Smooth muscle cell (in vitro differentiated cells): Measurements from ENCODE around the gene LRRC1. TPM values are rescaled to one million over a fixed set of nuclear protein-coding genes. Genes with fewer than 3 reads are reported as not detected.
"Not testable (repeated sequence)": the region's sequence is repeated elsewhere in the genome, so short reads cannot be mapped to it uniquely, and the experiment has no call there.

ENCODE experiments used
- DNase-seq: peaks from one replicate; lab custom pipeline; 2025; ENCODE audit not compliant: unreplicated experiment; lab: John Stamatoyannopoulos, UW
- H2AFZ ChIP-seq: fragments of 200-600 bp; sonication (generic); 2 replicates; pipeline ENCODE4 v1.6.0; 2016; ENCODE audit warnings: antibody characterized with exemption, low read depth, mild to moderate bottlenecking
- H3F3A ChIP-seq: fragments of 200-600 bp; sonication (generic); 2 replicates; pipeline ENCODE4 v1.6.0; 2017; ENCODE audit warnings: antibody characterized with exemption, low read depth
- H3K27ac ChIP-seq: fragments of 200-600 bp; sonication (generic); 2 replicates; pipeline ENCODE4 v1.5.1; 2016; ENCODE audit warnings: low read depth, mild to moderate bottlenecking
- H3K27me3 ChIP-seq: fragments of 200-600 bp; sonication (generic); 2 replicates; pipeline ENCODE4 v1.6.1; 2016; ENCODE audit warnings: low read depth, mild to moderate bottlenecking
- H3K36me3 ChIP-seq: fragments of 200-600 bp; sonication (generic); 2 replicates; pipeline ENCODE4 v1.5.1; 2016; ENCODE audit warnings: low read depth
- H3K4me1 ChIP-seq: fragments of 200-600 bp; sonication (generic); 2 replicates; pipeline ENCODE4 v1.5.1; 2016; ENCODE audit warnings: low read depth
- H3K4me2 ChIP-seq: fragments of 200-600 bp; sonication (generic); 2 replicates; pipeline ENCODE4 v1.6.0; 2016; ENCODE audit warnings: mild to moderate bottlenecking
- H3K4me3 ChIP-seq: fragments of 200-600 bp; sonication (generic); 2 replicates; pipeline ENCODE4 v1.5.1; 2016; ENCODE audit warnings: mild to moderate bottlenecking
- H3K79me2 ChIP-seq: fragments of 200-600 bp; sonication (generic); 2 replicates; pipeline ENCODE4 v1.6.0; 2016; ENCODE audit warnings: low read depth, mild to moderate bottlenecking
- H3K9ac ChIP-seq: fragments of 200-600 bp; sonication (generic); 2 replicates; pipeline ENCODE4 v1.6.0; 2016; ENCODE audit warnings: low read depth
- H3K9me3 ChIP-seq: fragments of 200-600 bp; sonication (generic); replicated peaks from 2 replicates; pipeline ENCODE4 v1.5.1; 2016; ENCODE audit warnings: low read depth
- H4K20me1 ChIP-seq: fragments of 200-600 bp; sonication (generic); 2 replicates; pipeline ENCODE4 v1.6.0; 2016; ENCODE audit warnings: low read depth
- CTCF ChIP-seq: fragments of 200-600 bp; sonication (generic); IDR thresholded peaks from 2 replicates; pipeline ENCODE4 v1.5.1; 2017; ENCODE audit warnings: borderline replicate concordance, mild to moderate bottlenecking, antibody characterized with exemption; ENCODE audit not compliant: insufficient read depth, poor library complexity, severe bottlenecking
- WGBS: methylation state at CpG from one replicate; pipeline ENCODE4 v1.1.7; 2016; ENCODE audit warnings: low lambda C conversion rate; 5-methylcytosine and 5-hydroxymethylcytosine counted together
- polyA plus RNA-seq: library from polyadenylated mRNA; unstranded; fragments of >200 nt; fragmentation: Nextera tagmentation; extraction: Ambion mirVana; gene quantifications from 2 replicates; pipeline ENCODE4 v1.2.1, GENCODE V29; 2016
- total RNA-seq: library from RNA; depleted of rRNA; stranded (reverse); fragments of >200 nt; gene quantifications from 2 replicates; pipeline ENCODE4 v1.2.3, GENCODE V29; 2014

Gene LRRC1
- total and polyA plus RNA-seq, 2 experiments from 2014 or later: 11.8 to 19.9 TPM

DNA sequence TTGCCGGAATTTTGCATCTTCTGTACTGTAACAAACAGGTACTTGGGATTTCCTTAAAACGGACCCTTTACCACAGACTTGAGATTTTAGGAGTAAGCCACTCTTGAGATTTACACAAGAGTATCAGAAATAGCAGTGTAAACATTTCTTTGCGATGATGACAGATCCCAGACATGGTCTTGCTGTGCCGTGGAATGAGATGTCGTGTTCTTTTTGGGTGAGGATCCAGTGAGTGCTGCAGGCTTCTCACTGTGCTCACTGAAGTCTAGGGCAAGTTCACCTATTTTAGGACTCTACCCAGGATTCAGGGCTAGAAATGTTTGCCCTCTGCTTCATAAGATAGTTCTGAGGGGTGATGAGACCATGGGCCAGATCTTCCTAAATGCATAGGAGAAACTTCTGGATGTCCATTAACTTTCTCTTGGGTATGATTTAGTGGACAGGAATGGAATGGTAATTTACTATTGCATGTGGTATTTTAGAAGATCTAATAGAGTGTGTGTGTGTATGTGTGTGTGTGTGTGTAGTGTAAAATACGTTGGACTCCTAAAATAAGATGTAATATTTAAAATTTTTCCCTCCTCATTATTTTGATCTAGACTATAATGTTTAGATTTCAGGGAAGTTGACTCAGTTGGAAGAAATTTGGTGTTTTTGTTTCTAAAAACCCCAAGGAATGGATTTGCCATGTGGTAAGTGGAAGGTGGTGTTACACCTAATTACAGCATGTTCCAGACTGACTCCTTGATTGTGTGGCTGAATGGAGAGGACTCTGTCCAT, 8.5 kb downstream of the LRRC1 start:
- TF ChIP-seq CTCF: no peak
- no peaks in the 10 kb centered on the region for H3K4me1 ChIP-seq
- no peaks in the 10 kb centered on the region for H3F3A ChIP-seq
- H3K36me3 ChIP-seq: no peaks in the 10 kb centered on the region
- H4K20me1 ChIP-seq: peaks cover 61% of the 10 kb centered on the region
- H2AFZ ChIP-seq: no peak overlapping the region
- no peak overlapping the region for H3K4me3 ChIP-seq
- peak overlapping the region; percentile 23 for H3K4me2 ChIP-seq
- peak overlapping the region; percentile 19 for H3K27ac ChIP-seq
- peaks cover 85% of the 10 kb centered on the region for H3K79me2 ChIP-seq
- WGBS: 47% methylated on average over 6 of the region's 6 CpGs
- H3K9ac ChIP-seq: no peak overlapping the region
- no peak for DNase-seq
- H3K9me3 ChIP-seq: no peaks in the 10 kb centered on the region
- no peaks in the 10 kb centered on the region for H3K27me3 ChIP-seq

DNA sequence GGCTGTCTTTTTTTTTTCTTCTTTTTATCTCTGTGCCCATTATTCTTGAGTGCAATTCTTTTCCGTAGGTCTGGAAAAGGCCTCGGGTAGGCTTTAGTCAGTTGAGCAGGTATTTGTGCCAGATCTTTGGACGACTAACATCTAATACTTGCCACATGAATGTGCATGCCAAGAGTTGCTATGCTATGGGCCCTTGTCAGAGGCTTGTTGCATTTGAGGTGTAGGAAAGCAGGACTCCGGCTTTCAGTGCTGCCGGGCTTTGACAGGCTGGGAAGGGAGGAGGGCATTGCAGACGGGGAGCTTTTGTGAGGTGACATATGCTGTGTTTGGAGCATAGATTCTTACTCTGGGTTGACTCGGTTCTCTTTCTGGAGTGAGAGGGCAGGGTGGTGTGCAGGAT, 10.2 kb downstream of the LRRC1 start:
- Histone ChIP-seq H3K4me2 (no peak overlapping the region), H3K79me2 (peaks cover 74% of the 10 kb centered on the region), H3K4me3 (no peak overlapping the region), H3K4me1 (no peaks in the 10 kb centered on the region), H3K27me3 (no peaks in the 10 kb centered on the region), H4K20me1 (peaks cover 53% of the 10 kb centered on the region), H2AFZ (no peak overlapping the region), H3K9me3 (no peaks in the 10 kb centered on the region), H3K9ac (no peak overlapping the region), H3F3A (no peaks in the 10 kb centered on the region), H3K27ac (no peak overlapping the region), H3K36me3 (no peaks in the 10 kb centered on the region)
- DNase-seq: no peak
- 77% methylated on average over 7 of the region's 7 CpGs for WGBS
- TF ChIP-seq CTCF: no peak

DNA sequence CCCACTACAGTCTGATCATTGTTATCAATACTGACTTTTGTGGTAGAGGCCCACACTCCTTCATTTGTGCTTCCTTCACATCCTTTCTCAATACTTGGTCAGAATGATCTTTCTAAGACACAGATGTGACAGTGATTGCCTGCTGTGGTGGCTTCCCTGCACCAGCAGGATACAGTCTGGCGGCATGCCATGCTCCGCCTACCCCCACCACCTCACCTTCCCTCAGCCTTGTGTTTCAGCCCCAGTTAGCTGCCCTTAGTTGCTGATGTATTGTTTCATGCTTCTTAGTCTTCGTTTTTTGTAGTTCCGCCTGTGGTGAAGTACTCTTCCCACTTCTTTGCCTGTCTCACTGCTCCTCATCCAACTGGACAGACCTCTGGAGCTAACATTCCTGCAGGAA, 10.9 kb downstream of the LRRC1 start:
- Histone ChIP-seq H3K9me3 (no peaks in the 10 kb centered on the region), H3F3A (no peaks in the 10 kb centered on the region), H3K4me1 (no peaks in the 10 kb centered on the region), H3K9ac (no peak overlapping the region), H2AFZ (no peak overlapping the region), H3K36me3 (no peaks in the 10 kb centered on the region), H3K4me2 (no peak overlapping the region), H3K4me3 (no peak overlapping the region), H3K27me3 (no peaks in the 10 kb centered on the region), H3K27ac (no peak overlapping the region), H4K20me1 (peaks cover 55% of the 10 kb centered on the region), H3K79me2 (peaks cover 67% of the 10 kb centered on the region)
- WGBS: 78% methylated on average over 4 of the region's 4 CpGs
- no peak for DNase-seq
- TF ChIP-seq CTCF: no peak

GRCh38 chr6:53807606-53808005, 12.8 kb downstream of the LRRC1 start:
- not testable (repeated sequence) for H3K4me1 ChIP-seq, H3K4me2 ChIP-seq, H3F3A ChIP-seq, H3K27me3 ChIP-seq, H3K9ac ChIP-seq, H3K36me3 ChIP-seq, DNase-seq, H3K4me3 ChIP-seq, H3K9me3 ChIP-seq, H2AFZ ChIP-seq, H3K27ac ChIP-seq
- H4K20me1 ChIP-seq: peaks cover 56% of the 10 kb centered on the region
- H3K79me2 ChIP-seq: peaks cover 50% of the 10 kb centered on the region
- WGBS: 95% methylated on average over 6 of the region's 6 CpGs
